H9 (cell line): Measurements from ENCODE around the gene CISD3. TPM values are rescaled to one million over a fixed set of nuclear protein-coding genes. Genes with fewer than 3 reads are reported as not detected.

Experiments used
- DNase-seq: peaks from one replicate; pipeline ENCODE4 v3.0.0-alpha.2; 2017
- H2AFZ ChIP-seq: one replicate; pipeline ENCODE4 v1.6.1; 2013; ENCODE audit warnings: mild to moderate bottlenecking, low read length, control low read depth, moderate library complexity
- H2AK5ac ChIP-seq: 2 replicates; pipeline ENCODE4 v1.6.1; 2013; ENCODE audit warnings: low read length, control low read depth, mixed read lengths; ENCODE audit not compliant: insufficient read length
- H2BK120ac ChIP-seq: one replicate; pipeline ENCODE4 v1.6.1; 2013; ENCODE audit warnings: low read depth, mild to moderate bottlenecking, low read length, control low read depth, inconsistent platforms; ENCODE audit not compliant: poor library complexity, severe bottlenecking
- H2BK12ac ChIP-seq: 2 replicates; pipeline ENCODE4 v1.6.1; 2013; ENCODE audit warnings: low read length, control low read depth, mixed read lengths, low read depth; ENCODE audit not compliant: insufficient read length
- H2BK15ac ChIP-seq: 2 replicates; pipeline ENCODE4 v1.6.1; 2013; ENCODE audit warnings: low read depth, low read length, control low read depth
- H2BK20ac ChIP-seq: one replicate; pipeline ENCODE4 v1.6.1; 2013; ENCODE audit warnings: low read depth, mild to moderate bottlenecking, low read length, control low read depth, inconsistent platforms; ENCODE audit not compliant: poor library complexity, severe bottlenecking
- H2BK5ac ChIP-seq: 2 replicates; pipeline ENCODE4 v1.6.1; 2013; ENCODE audit warnings: low read length, control low read depth, mixed read lengths; ENCODE audit not compliant: insufficient read length
- H3K14ac ChIP-seq: 2 replicates; pipeline ENCODE4 v1.6.1; 2013; ENCODE audit warnings: low read length, control low read depth; ENCODE audit not compliant: insufficient read depth
- H3K18ac ChIP-seq: 2 replicates; pipeline ENCODE4 v1.6.1; 2013; ENCODE audit warnings: low read depth, mild to moderate bottlenecking, mixed read lengths, low read length, control low read depth; ENCODE audit not compliant: insufficient read length
- H3K23ac ChIP-seq: 2 replicates; pipeline ENCODE4 v1.6.1; 2013; ENCODE audit warnings: low read length, control low read depth, mixed read lengths, low read depth; ENCODE audit not compliant: insufficient read length
- H3K23me2 ChIP-seq: 2 replicates; pipeline ENCODE4 v1.6.1; 2013; ENCODE audit warnings: low read depth, mild to moderate bottlenecking, mixed read lengths, low read length, control low read depth; ENCODE audit not compliant: insufficient read length, poor library complexity, severe bottlenecking
- H3K27ac ChIP-seq: 2 replicates; pipeline ENCODE4 v1.5.1; 2013; ENCODE audit warnings: low read length, control low read depth, mixed read lengths, low read depth; ENCODE audit not compliant: insufficient read length
- H3K27me3 ChIP-seq: 2 replicates; pipeline ENCODE4 v1.6.1; 2013; ENCODE audit warnings: low read length, control low read depth, inconsistent platforms; ENCODE audit not compliant: insufficient read depth
- H3K4ac ChIP-seq: 2 replicates; pipeline ENCODE4 v1.6.1; 2013; ENCODE audit warnings: low read depth, mild to moderate bottlenecking, control low read depth, inconsistent platforms, low read length, moderate library complexity
- H3K4me1 ChIP-seq: 2 replicates; pipeline ENCODE4 v1.6.1; 2013; ENCODE audit warnings: low read length, control low read depth, inconsistent platforms; ENCODE audit not compliant: insufficient read depth
- H3K4me2 ChIP-seq: 2 replicates; pipeline ENCODE4 v1.6.1; 2013; ENCODE audit warnings: low read length, control low read depth, mixed read lengths; ENCODE audit not compliant: insufficient read length, insufficient read depth
- H3K56ac ChIP-seq: 2 replicates; pipeline ENCODE4 v1.6.1; 2013; ENCODE audit warnings: low read depth, mild to moderate bottlenecking, mixed read lengths, low read length, control low read depth; ENCODE audit not compliant: insufficient read length
- H3K79me1 ChIP-seq: 2 replicates; pipeline ENCODE4 v1.6.1; 2013; ENCODE audit warnings: low read depth, mild to moderate bottlenecking, moderate library complexity, low read length, control low read depth, inconsistent platforms; ENCODE audit not compliant: insufficient read depth, poor library complexity, severe bottlenecking
- H3K79me2 ChIP-seq: 2 replicates; pipeline ENCODE4 v1.6.1; 2013; ENCODE audit warnings: low read length, control low read depth, inconsistent platforms; ENCODE audit not compliant: insufficient read depth
- H3K9ac ChIP-seq: 2 replicates; pipeline ENCODE4 v1.6.1; 2013; ENCODE audit warnings: low read length, control low read depth, mixed read lengths; ENCODE audit not compliant: insufficient read length; ENCODE audit errors: extremely low read depth
- H3K9me3 ChIP-seq: one replicate; pipeline ENCODE4 v1.6.1; 2013; ENCODE audit warnings: low read depth, low read length, inconsistent platforms; ENCODE audit not compliant: control insufficient read depth
- H3T11ph ChIP-seq: one replicate; pipeline ENCODE4 v1.6.1; 2013; ENCODE audit warnings: mild to moderate bottlenecking, low read length, control low read depth, inconsistent platforms
- H4K20me1 ChIP-seq: one replicate; pipeline ENCODE4 v1.6.1; 2013; ENCODE audit not compliant: control insufficient read depth, insufficient read length, insufficient read depth
- H4K5ac ChIP-seq: 2 replicates; pipeline ENCODE4 v1.6.1; 2013; ENCODE audit warnings: low read depth, mild to moderate bottlenecking, mixed read lengths, low read length, control low read depth; ENCODE audit not compliant: insufficient read length
- H4K8ac ChIP-seq: replicated peaks from 2 replicates; pipeline ENCODE4 v1.6.1; 2013; ENCODE audit warnings: low read length, control low read depth, mixed read lengths, low read depth; ENCODE audit not compliant: insufficient read length
- H4K91ac ChIP-seq: 2 replicates; pipeline ENCODE4 v1.6.1; 2013; ENCODE audit warnings: low read depth, mild to moderate bottlenecking, moderate library complexity, mixed read lengths, low read length, control low read depth; ENCODE audit not compliant: insufficient read length
- H3K27ac Mint-ChIP-seq, 3 experiments: 2 replicates in 2 of 3; 3 replicates in 1 of 3; pipeline ENCODE4 v1.8.0; 2020 to 2021; ENCODE audit warnings: mixed read lengths in 3 of 3, mild to moderate bottlenecking in 1 of 3, moderate library complexity in 1 of 3
- H3K27me3 Mint-ChIP-seq: 2 replicates; pipeline ENCODE4 v1.8.0; 2021; ENCODE audit warnings: low read depth, mild to moderate bottlenecking, moderate library complexity, mixed read lengths
- H3K36me3 Mint-ChIP-seq, 3 experiments: 2 replicates in 2 of 3; 3 replicates in 1 of 3; pipeline ENCODE4 v1.8.0; 2020 to 2021; ENCODE audit warnings: low read depth in 3 of 3, mixed read lengths in 3 of 3; ENCODE audit not compliant: insufficient read depth in 1 of 3
- H3K4me1 Mint-ChIP-seq, 2 experiments: 2 replicates each; pipeline ENCODE4 v1.8.0; 2020; ENCODE audit warnings: mixed read lengths in 2 of 2
- H3K4me3 Mint-ChIP-seq, 2 experiments: 2 replicates in 1 of 2; 3 replicates in 1 of 2; pipeline ENCODE4 v1.8.0; 2020 to 2021; ENCODE audit warnings: mild to moderate bottlenecking in 2 of 2, mixed read lengths in 2 of 2, moderate library complexity in 1 of 2
- H3K9me3 Mint-ChIP-seq, 2 experiments: 2 replicates in 1 of 2; 3 replicates in 1 of 2; pipeline ENCODE4 v1.8.0; 2020; ENCODE audit warnings: mild to moderate bottlenecking in 2 of 2, mixed read lengths in 2 of 2, moderate library complexity in 1 of 2
- WGBS: extraction: QIAGEN DNeasy Blood & Tissue Kit; methylation state at CpG from one replicate; pipeline ENCODE4 v1.1.7; 2013; ENCODE audit warnings: missing lambda C conversion rate, low lambda C conversion rate, mixed read lengths; ENCODE audit not compliant: insufficient read length; ENCODE audit errors: extremely low coverage; 5-methylcytosine and 5-hydroxymethylcytosine counted together
- total RNA-seq: library from RNA; stranded (reverse); gene quantifications from 2 replicates; pipeline ENCODE4 v1.2.1, GENCODE V29; 2021
- TF ChIP-seq, protein P1 (sequence below): fragments of 200-600 bp; sonication (generic); conservative IDR thresholded peaks from 3 replicates; pipeline ENCODE4 v1.8.0; 2021; ENCODE audit warnings: antibody characterized with exemption, mild to moderate bottlenecking

The CISD3 gene
- total RNA-seq, 1 experiment from 2014 or later = 10.7 TPM

DNA sequence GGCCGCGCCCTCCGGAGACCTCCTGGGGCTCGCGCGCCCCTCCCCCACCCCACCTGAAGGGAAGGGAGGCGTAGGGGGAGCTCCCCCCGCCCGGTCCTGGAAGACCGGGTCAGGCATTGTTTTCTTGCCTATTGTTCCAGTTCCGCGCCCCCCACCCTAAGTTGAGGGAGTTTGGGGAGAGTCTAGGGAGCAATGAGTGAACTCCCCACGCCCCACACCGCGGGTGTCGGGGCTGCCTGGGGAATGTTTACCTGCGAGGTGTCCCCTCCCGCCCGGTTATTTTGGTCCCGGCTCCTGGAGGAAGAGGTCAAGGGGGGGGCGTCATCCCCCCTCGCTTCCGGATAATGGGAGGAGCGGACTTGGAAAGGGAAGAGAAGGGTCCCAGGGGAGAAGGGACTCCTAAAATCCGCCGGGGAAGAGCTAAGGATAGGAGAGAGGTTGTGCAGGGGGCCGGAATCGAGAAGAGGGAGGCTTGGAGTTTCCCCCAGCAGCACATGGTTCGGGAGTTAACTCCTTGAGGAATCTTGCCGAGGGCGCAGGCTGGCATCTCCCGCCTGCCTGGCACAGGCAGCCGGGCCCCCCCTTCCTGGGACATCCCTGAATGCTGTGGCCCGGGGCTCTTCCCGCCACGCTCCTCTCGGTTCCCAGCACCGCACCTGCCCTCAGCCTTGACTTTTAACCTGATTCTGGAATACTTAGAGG, 24.2 kb upstream of the CISD3 start:
- Histone ChIP-seq H2BK15ac (no peak overlapping the region), H3K4me2 (peak overlapping the region; percentile 58), H2BK20ac (no peak overlapping the region), H3K79me1 (no peaks in the 10 kb centered on the region), H3T11ph (no peak overlapping the region), H3K23me2 (peaks cover 25% of the 10 kb centered on the region), H4K8ac (no peak overlapping the region), H3K27me3 (peaks cover 51% of the 10 kb centered on the region), H3K56ac (no peak overlapping the region), H3K14ac (no peak overlapping the region), H3K4ac (no peak overlapping the region), H4K91ac (no peak overlapping the region), H2BK12ac (no peak overlapping the region), H2AK5ac (no peak overlapping the region), H3K9ac (no peak overlapping the region), H2AFZ (no peak overlapping the region), H3K4me1 (peaks cover 5% of the 10 kb centered on the region; the same call in 1 of the 2 replicates), H3K27ac (no peak overlapping the region), H2BK5ac (no peak overlapping the region), H3K9me3 (no peaks in the 10 kb centered on the region), H3K18ac (no peak overlapping the region), H3K23ac (no peak overlapping the region), H3K79me2 (no peaks in the 10 kb centered on the region), H4K5ac (no peak overlapping the region), H4K20me1 (no peaks in the 10 kb centered on the region), H2BK120ac (no peak overlapping the region)
- Mint-ChIP-seq H3K4me1 (peaks cover 44 to 68% of the 10 kb centered on the region in 2 experiments), H3K36me3 (no peaks in the 10 kb centered on the region; a peak in 3 of 7 replicates), H3K9me3 (no peaks in the 10 kb centered on the region; a peak in 2 of 5 replicates), H3K27me3 (peaks cover 91% of the 10 kb centered on the region), H3K4me3 (peak overlapping the region; percentile 77 to 90), H3K27ac (peak overlapping the region in 1 of 3 experiments; percentile 46; a peak in 1 of 7 replicates)
- TF ChIP-seq, protein P1, sequence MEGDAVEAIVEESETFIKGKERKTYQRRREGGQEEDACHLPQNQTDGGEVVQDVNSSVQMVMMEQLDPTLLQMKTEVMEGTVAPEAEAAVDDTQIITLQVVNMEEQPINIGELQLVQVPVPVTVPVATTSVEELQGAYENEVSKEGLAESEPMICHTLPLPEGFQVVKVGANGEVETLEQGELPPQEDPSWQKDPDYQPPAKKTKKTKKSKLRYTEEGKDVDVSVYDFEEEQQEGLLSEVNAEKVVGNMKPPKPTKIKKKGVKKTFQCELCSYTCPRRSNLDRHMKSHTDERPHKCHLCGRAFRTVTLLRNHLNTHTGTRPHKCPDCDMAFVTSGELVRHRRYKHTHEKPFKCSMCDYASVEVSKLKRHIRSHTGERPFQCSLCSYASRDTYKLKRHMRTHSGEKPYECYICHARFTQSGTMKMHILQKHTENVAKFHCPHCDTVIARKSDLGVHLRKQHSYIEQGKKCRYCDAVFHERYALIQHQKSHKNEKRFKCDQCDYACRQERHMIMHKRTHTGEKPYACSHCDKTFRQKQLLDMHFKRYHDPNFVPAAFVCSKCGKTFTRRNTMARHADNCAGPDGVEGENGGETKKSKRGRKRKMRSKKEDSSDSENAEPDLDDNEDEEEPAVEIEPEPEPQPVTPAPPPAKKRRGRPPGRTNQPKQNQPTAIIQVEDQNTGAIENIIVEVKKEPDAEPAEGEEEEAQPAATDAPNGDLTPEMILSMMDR = no peak
- peak; percentile 80 for DNase-seq
- WGBS = no CpG with 5 or more reads among the region's 38 CpGs
